Measurements from ENCODE around the gene TLE4.

- TF ChIP-seq GATA2 (IDR thresholded peaks at IDR 0.05; ENCODE audit: low read depth, low read length) = no peak
- TF ChIP-seq GATA3 (IDR thresholded peaks at IDR 0.05; ENCODE audit: low read depth, low read length) = no peak
Measured at GRCh38 chr9:79619930-79620329, 48.2 kb downstream of the TLE4 start.

Measured in SH-SY5Y (cell line).